ENCODE results near the gene CHMP5. TPM values are rescaled to one million over a fixed set of nuclear protein-coding genes. Genes with fewer than 3 reads are reported as not detected.

Gene CHMP5
- total RNA-seq, 2 experiments from 2014 or later: 31.2 to 50.1 TPM

GRCh38 chr9:33267151-33267767 lies 2.4 kb downstream of the CHMP5 start:
- intact Hi-C loops (cut with micrococcal nuclease; ENCODE audit: unreplicated experiment): no loop called here
- CTCF ChIA-PET (ENCODE audit: unreplicated experiment): no interaction called here
- H3K4me2 ChIP-seq (ENCODE audit: low read length): no peak overlapping the region; the same call in 1 of the 2 replicates
- peaks cover 28% of the 10 kb centered on the region for H3K79me2 ChIP-seq (ENCODE audit: insufficient read depth, low read depth, low read length)
- peaks cover 63% of the 10 kb centered on the region for H3K36me3 ChIP-seq (ENCODE audit: insufficient read depth, low read length)
- H2AFZ ChIP-seq (ENCODE audit: low read length): no peak overlapping the region
- no peak for DNase-seq (ENCODE audit: low spot score)
- H3K27ac ChIP-seq (ENCODE audit: low read depth, low read length, poor library complexity, severe bottlenecking): no peak overlapping the region
- no peaks in the 10 kb centered on the region for H3K9me3 ChIP-seq (ENCODE audit: low read length)
- POLR2A ChIA-PET: interaction anchor here (0.6 to 0.8 kb wide), 2 partner anchors 65 to 85 kb away, joined by 3 to 4 read pairs; no protein-coding TSS in a partner anchor
- no peaks in the 10 kb centered on the region for H3K9me2 ChIP-seq (ENCODE audit: insufficient read depth, low read length)
- H4K20me1 ChIP-seq (ENCODE audit: insufficient read depth, low read length): no peaks in the 10 kb centered on the region
- peaks cover 12% of the 10 kb centered on the region for H3K4me1 ChIP-seq (ENCODE audit: insufficient read depth, low read length, poor library complexity, severe bottlenecking)
- TF ChIP-seq EZH2phosphoT487 (IDR thresholded peaks at IDR 0.05; ENCODE audit: borderline replicate concordance, low read depth, low read length) (no peak), CTCF (conservative IDR thresholded peaks at IDR 0.05; ENCODE audit: low read length) (no peak)
- no peak overlapping the region for H3K4me3 ChIP-seq (ENCODE audit: low read depth, low read length, poor library complexity, severe bottlenecking)
- BruUV-seq (replicated peaks): no TSS peak

DNA sequence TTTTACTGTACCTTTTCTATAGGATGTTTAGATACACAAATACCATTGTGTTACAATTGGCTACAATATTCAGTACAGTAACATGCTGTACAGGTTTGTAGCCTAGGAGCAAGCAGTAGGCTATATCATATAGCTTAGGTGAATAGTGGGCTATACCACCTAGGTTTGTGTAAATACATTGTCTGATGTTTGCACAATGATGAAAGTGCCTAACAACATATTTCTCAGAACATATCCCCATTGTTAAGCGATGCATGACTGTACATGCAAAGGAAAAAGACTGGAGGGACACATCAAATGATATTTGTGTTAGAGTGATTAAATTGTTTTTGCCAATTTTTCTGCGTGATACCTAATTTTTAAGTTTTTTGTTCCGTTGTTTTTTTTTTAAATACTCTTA lies 5.3 kb downstream of the CHMP5 start:
- CTCF ChIA-PET (ENCODE audit: unreplicated experiment): no interaction called here
- intact Hi-C loops (cut with micrococcal nuclease; ENCODE audit: unreplicated experiment): no loop called here
- TF ChIP-seq CTCF (conservative IDR thresholded peaks at IDR 0.05; ENCODE audit: low read length) (no peak), EZH2phosphoT487 (IDR thresholded peaks at IDR 0.05; ENCODE audit: borderline replicate concordance, low read depth, low read length) (no peak)

GRCh38 chr9:33272061-33272460 lies 7.2 kb downstream of the CHMP5 start:
- Histone ChIP-seq H4K20me1 (ENCODE audit: insufficient read depth, low read length) (no peaks in the 10 kb centered on the region), H3K4me3 (ENCODE audit: low read depth, low read length, poor library complexity, severe bottlenecking) (no peak overlapping the region), H3K36me3 (ENCODE audit: insufficient read depth, low read length) (peaks cover 85% of the 10 kb centered on the region), H3K79me2 (ENCODE audit: insufficient read depth, low read depth, low read length) (no peaks in the 10 kb centered on the region; the same call in 1 of the 2 replicates), H3K4me2 (ENCODE audit: low read length) (no peak overlapping the region), H3K9me2 (ENCODE audit: insufficient read depth, low read length) (no peaks in the 10 kb centered on the region), H3K9me3 (ENCODE audit: low read length) (no peaks in the 10 kb centered on the region), H2AFZ (ENCODE audit: low read length) (no peak overlapping the region), H3K4me1 (ENCODE audit: insufficient read depth, low read length, poor library complexity, severe bottlenecking) (no peaks in the 10 kb centered on the region), H3K27ac (ENCODE audit: low read depth, low read length, poor library complexity, severe bottlenecking) (no peak overlapping the region)
- BruUV-seq (replicated peaks): no TSS peak
- DNase-seq (ENCODE audit: low spot score): no peak
- ChIA-PET CTCF (ENCODE audit: unreplicated experiment) (no interaction called here), POLR2A (no interaction called here)
- TF ChIP-seq EZH2phosphoT487 (IDR thresholded peaks at IDR 0.05; ENCODE audit: borderline replicate concordance, low read depth, low read length): no peak
- TF ChIP-seq CTCF (conservative IDR thresholded peaks at IDR 0.05; ENCODE audit: low read length): no peak
- intact Hi-C loops (cut with micrococcal nuclease; ENCODE audit: unreplicated experiment): no loop called here

More for the DNA sequence above, 5.3 kb downstream of the CHMP5 start:
- Histone ChIP-seq H3K27ac (ENCODE audit: low read depth, low read length, poor library complexity, severe bottlenecking) (no peak overlapping the region), H3K9me3 (ENCODE audit: low read length) (no peaks in the 10 kb centered on the region), H4K20me1 (ENCODE audit: insufficient read depth, low read length) (no peaks in the 10 kb centered on the region), H3K9me2 (ENCODE audit: insufficient read depth, low read length) (no peaks in the 10 kb centered on the region), H3K4me2 (ENCODE audit: low read length) (no peak overlapping the region), H3K36me3 (ENCODE audit: insufficient read depth, low read length) (peaks cover 73% of the 10 kb centered on the region), H3K79me2 (ENCODE audit: insufficient read depth, low read depth, low read length) (peaks cover 8% of the 10 kb centered on the region; the same call in 1 of the 2 replicates), H3K4me1 (ENCODE audit: insufficient read depth, low read length, poor library complexity, severe bottlenecking) (peaks cover 7% of the 10 kb centered on the region), H3K4me3 (ENCODE audit: low read depth, low read length, poor library complexity, severe bottlenecking) (no peak overlapping the region), H2AFZ (ENCODE audit: low read length) (no peak overlapping the region)
- DNase-seq (ENCODE audit: low spot score): no peak
- no TSS peak for BruUV-seq (replicated peaks)
- POLR2A ChIA-PET: interaction anchor here (1.0 to 1.3 kb wide), 2 partner anchors 8 to 15 kb away, joined by 3 read pairs; no protein-coding TSS in a partner anchor
